ENCODE measurements around the gene C10orf105.

Gene C10orf105

DNA sequence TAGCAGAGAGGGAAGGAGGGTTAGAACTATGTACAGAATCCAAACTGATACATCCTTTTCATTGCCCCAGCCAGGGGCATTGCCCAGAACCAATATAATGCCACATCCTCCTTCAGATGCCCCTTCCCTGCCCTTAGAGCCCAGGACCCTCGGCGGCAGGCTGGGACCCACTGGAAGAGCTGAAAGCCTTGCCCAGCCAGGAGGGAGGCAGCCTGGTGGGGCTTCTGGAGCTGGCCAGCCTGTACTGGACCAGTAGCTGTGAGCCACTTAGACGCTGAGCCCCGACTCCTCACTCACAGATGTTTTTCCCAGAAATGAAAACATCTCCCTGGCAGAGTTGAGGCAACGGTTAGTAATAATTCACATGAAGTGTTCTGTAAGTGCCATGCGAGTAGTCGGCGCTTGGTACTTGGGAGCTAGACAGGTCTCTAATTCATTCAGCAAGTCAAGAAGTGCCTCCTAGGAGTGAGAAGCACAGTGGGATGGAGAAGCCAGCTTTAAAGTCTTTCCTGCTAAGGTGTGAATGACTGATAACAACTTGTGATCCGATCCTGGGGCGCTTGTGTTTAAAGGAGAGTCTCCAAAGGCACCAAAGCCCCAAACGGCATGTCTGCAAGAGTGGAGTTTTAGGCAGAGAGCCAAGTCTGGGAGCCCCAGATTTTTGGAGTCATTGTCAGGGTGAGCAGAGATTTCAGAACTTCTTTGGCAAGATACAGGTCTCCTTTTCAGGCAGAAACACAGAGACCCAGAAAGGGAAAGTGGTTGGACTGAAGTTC is 44.0 kb upstream of the C10orf105 start:
- TF ChIP-seq SIN3A (IDR thresholded peaks at IDR 0.05; ENCODE audit: borderline replicate concordance, insufficient read depth, low read length) (no peak), FOXP2 (optimal IDR thresholded peaks at IDR 0.05; ENCODE audit: borderline replicate concordance, extremely low read depth, extremely low read length, insufficient read depth) (no peak), TAF1 (IDR thresholded peaks at IDR 0.05; ENCODE audit: borderline replicate concordance, insufficient read depth, low read length) (no peak), POLR2AphosphoS5 (IDR thresholded peaks at IDR 0.05; ENCODE audit: low read depth, low read length) (no peak)
- TF ChIP-seq, protein P1, sequence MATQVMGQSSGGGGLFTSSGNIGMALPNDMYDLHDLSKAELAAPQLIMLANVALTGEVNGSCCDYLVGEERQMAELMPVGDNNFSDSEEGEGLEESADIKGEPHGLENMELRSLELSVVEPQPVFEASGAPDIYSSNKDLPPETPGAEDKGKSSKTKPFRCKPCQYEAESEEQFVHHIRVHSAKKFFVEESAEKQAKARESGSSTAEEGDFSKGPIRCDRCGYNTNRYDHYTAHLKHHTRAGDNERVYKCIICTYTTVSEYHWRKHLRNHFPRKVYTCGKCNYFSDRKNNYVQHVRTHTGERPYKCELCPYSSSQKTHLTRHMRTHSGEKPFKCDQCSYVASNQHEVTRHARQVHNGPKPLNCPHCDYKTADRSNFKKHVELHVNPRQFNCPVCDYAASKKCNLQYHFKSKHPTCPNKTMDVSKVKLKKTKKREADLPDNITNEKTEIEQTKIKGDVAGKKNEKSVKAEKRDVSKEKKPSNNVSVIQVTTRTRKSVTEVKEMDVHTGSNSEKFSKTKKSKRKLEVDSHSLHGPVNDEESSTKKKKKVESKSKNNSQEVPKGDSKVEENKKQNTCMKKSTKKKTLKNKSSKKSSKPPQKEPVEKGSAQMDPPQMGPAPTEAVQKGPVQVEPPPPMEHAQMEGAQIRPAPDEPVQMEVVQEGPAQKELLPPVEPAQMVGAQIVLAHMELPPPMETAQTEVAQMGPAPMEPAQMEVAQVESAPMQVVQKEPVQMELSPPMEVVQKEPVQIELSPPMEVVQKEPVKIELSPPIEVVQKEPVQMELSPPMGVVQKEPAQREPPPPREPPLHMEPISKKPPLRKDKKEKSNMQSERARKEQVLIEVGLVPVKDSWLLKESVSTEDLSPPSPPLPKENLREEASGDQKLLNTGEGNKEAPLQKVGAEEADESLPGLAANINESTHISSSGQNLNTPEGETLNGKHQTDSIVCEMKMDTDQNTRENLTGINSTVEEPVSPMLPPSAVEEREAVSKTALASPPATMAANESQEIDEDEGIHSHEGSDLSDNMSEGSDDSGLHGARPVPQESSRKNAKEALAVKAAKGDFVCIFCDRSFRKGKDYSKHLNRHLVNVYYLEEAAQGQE (IDR thresholded peaks at IDR 0.05; ENCODE audit: insufficient read depth in 1 of 2, low read depth in 2 of 2, low read length in 2 of 2), result no peak

DNA sequence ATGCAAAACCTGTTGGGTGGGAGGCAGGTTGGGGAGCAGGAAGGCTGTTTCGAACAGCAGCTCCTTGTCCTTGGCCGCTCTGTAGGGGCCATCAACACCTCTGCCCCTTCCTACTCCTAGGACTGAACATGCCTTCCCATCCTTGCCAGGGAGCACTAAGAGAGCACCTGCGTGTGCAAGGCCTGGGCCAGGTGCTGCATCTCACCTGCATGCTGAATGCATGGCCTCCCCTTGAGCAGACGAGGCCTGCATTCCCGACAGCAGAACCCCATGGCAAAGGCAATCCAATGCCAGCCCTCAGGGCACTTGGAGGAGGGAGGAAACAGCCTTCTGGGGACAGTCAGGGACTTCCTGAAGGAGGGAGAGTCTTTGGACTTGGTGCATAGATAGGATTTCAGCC is 42.7 kb upstream of the C10orf105 start:
- TF ChIP-seq POLR2AphosphoS5 (IDR thresholded peaks at IDR 0.05; ENCODE audit: low read depth, low read length), result no peak
- TF ChIP-seq SIN3A (IDR thresholded peaks at IDR 0.05; ENCODE audit: borderline replicate concordance, insufficient read depth, low read length), result no peak
- TF ChIP-seq, protein P1 (IDR thresholded peaks at IDR 0.05; ENCODE audit: insufficient read depth in 1 of 2, low read depth in 2 of 2, low read length in 2 of 2), result no peak
- no peak for TF ChIP-seq FOXP2 (optimal IDR thresholded peaks at IDR 0.05; ENCODE audit: borderline replicate concordance, extremely low read depth, extremely low read length, insufficient read depth)
- no peak for TF ChIP-seq TAF1 (IDR thresholded peaks at IDR 0.05; ENCODE audit: borderline replicate concordance, insufficient read depth, low read length)

DNA sequence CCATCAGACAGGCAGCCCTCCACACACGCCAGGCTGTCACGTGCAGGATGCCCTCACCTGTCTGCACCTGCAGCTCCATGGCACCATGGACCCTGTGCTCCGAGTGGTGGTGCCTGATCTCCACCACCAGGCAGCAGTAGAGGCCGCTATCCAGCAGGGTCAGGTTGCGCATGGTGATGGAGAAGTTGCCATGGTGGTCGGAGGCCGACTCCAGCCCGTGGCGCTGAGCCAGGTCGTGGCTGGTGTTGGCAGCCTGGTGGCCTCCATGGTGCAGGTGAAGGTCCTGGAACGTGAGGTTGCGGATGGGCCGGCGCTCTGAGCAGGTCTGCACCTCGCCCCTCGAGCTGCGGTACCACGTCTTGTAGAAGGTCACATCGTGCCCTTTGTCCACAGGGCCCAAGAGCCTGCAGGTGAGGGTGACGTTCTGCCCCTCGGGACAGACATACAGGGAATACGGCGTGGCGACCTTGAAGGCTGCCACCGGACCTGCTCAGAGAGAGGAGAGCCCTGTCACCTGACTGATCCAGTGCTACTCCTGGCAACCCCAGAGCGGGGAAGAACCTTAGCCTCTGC is 42.0 kb upstream of the C10orf105 start:
- TF ChIP-seq TAF1 (IDR thresholded peaks at IDR 0.05; ENCODE audit: borderline replicate concordance, insufficient read depth, low read length), result no peak
- no peak for TF ChIP-seq SIN3A (IDR thresholded peaks at IDR 0.05; ENCODE audit: borderline replicate concordance, insufficient read depth, low read length)
- TF ChIP-seq, protein P1 (IDR thresholded peaks at IDR 0.05; ENCODE audit: insufficient read depth in 1 of 2, low read depth in 2 of 2, low read length in 2 of 2), result no peak
- TF ChIP-seq POLR2AphosphoS5 (IDR thresholded peaks at IDR 0.05; ENCODE audit: low read depth, low read length), result no peak
- TF ChIP-seq FOXP2 (optimal IDR thresholded peaks at IDR 0.05; ENCODE audit: borderline replicate concordance, extremely low read depth, extremely low read length, insufficient read depth), result no peak

DNA sequence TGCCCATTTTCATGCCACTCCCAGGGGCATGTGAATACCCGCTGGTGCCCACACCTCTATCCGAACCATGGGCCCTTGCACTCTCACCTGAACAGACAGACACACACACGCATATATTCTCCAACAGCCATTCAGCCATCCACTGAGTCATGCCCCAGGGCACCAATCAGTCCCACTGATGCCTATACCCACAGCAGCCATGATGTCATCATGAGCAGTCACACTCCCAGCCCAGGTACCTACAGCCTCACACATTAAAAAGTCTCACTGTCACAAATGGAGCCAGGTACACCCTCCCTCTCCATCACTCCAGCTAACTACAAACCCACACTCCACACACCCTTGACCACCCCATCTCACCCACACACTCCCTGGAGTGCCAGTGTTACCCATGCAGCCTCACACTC is 41.5 kb upstream of the C10orf105 start:
- TF ChIP-seq POLR2AphosphoS5 (IDR thresholded peaks at IDR 0.05; ENCODE audit: low read depth, low read length) (no peak), TAF1 (IDR thresholded peaks at IDR 0.05; ENCODE audit: borderline replicate concordance, insufficient read depth, low read length) (no peak), SIN3A (IDR thresholded peaks at IDR 0.05; ENCODE audit: borderline replicate concordance, insufficient read depth, low read length) (no peak), FOXP2 (optimal IDR thresholded peaks at IDR 0.05; ENCODE audit: borderline replicate concordance, extremely low read depth, extremely low read length, insufficient read depth) (no peak)
- TF ChIP-seq, protein P1 (IDR thresholded peaks at IDR 0.05; ENCODE audit: insufficient read depth in 1 of 2, low read depth in 2 of 2, low read length in 2 of 2), result no peak
